GM21381 (cell line): ENCODE data around the gene NKAIN4.

ENCODE experiments used
- ATAC-seq: cut with Tn5 transposase; IDR thresholded peaks from one replicate; pipeline ENCODE4 v1.9.1; 2021; ENCODE audit warnings: mild to moderate bottlenecking, moderate library complexity; ENCODE audit not compliant: unreplicated experiment

Gene NKAIN4

DNA sequence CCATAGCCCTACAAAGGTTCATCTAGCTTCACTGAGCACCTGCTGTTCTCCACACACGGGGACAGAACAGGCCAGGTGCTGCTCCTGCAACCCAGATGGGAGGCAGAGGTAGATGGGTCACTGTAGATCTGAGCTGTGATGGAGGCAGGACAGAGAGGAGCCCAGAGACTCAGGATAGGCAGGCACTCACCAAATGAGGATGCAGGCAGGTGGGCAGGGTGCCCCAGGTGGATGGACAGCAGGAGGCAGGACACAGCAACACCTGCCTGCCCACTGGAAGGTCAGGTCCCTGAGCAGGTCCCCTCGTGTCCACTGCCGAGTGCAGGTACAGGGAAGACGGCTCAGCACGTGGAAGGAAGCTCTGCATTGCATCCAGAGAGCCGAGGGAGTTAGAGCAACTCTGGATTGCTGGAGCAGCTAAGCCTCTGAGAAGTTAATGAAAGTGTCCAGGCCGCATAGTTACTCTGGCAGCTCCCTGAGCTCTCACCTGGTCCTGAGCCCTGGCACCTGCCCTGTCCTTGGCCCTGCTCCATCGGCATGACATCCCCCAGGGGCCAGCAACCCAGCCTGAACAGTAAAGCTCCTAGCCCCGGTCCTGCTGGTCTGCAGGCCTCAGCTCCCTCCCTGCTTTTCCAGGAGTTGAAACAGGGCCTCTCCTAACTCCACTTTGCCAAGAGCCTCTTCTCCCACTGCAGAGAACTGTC, 33.4 kb downstream of the NKAIN4 start:
- no peak for ATAC-seq

DNA sequence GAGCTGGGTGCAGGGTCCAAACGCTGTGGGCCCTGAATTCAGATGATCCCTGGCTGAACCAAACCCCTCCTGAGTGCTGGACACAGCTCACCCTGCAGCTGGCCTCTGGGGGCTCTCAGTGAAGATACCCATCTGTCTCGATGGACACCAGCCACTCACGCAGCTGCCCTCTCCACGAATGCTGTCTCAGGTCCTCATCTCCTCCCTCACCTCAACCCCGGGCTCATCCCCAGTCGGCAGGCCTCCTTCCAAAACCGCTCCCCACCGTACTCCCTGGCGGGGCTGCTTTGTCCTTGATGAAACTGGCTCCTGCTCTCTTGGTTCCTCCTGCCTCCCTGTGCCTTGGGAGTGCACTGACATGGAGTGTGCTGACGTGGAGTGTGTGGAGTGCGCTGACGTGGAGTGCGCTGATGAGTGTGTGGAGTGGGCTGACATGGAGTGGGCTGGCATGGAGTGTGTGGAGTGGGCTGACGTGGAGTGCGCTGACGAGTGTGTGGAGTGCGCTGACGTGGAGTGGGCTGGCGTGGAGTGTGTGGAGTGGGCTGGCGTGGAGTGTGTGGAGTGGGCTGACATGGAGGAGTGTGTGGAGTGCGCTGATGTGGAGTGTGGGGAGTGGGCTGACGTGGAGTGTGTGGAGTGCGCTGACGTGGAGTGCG, 34.3 kb downstream of the NKAIN4 start:
- ATAC-seq: no peak

DNA sequence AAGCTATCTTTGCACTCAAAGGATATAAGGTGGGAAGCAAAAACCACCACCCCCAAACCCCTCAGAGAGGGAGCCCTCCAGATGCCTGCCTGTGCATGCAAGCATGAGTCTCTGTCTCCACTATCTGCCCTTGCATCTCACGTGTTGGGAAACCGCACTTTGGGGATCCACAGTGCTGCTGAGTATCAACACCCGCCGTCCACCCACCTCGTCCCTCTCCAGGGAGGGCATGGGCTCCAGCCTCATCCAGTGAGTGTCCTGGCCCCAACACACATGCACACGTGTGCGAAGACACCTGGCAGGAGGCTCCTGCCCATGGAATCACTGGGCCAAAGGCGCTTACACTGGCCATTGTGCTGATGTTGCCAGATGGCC, 34.8 kb downstream of the NKAIN4 start:
- ATAC-seq: no peak

DNA sequence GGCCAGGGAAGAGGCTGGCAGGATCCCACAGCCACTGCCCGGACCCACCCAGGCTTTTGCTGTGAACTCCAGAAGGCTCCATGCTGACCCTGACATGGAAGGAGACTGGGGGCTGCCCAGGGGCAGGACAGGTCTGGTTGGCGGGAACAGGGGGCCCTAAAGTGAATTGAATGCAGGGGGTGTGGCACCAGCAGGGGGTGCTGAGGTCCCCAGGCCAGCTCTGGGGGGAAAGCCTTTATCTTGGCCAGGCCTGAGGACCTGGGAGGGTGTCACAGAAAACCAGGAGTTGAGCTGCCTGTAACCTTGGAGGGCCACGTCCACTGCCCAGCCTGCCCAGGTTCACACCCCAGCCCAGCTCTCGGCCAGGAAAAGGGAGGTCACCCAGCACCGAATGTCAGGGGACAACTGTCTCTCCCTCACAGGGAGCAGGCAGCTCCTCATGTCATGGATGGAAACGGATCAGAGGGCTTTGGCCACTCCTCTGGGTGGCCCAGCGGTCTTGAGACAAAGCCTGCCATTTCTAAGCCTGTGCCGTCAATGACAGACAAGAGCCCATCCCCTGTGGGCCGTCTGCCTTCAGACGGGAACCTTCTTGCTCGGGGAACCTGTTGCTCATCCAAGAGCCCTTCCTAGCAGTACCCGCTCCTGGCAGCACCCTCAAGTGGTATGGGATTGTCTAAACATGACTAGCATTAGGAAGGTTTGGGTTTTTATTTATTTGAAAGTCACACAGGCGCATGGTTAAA, 35.4 kb downstream of the NKAIN4 start:
- no peak for ATAC-seq

DNA sequence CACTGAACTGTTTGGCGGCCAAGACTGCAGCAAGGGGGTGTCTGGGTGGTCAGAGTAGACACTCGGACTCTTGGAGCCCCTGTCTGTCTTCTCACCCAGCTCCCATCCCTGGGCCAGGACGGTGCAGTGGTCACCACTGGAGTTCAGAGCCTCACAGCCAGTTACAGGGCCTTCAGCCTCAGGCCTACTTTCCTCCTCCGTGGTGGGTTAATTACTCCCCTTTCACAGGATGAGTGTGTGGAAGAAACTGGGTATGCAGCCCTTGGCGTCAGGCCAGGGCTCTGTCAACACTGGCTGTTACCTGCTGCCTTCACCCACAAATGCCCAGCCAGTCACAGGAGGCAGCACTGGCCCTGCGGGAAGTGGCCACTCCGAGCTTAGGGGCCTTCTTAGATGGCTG, 36.6 kb downstream of the NKAIN4 start:
- no peak for ATAC-seq

DNA sequence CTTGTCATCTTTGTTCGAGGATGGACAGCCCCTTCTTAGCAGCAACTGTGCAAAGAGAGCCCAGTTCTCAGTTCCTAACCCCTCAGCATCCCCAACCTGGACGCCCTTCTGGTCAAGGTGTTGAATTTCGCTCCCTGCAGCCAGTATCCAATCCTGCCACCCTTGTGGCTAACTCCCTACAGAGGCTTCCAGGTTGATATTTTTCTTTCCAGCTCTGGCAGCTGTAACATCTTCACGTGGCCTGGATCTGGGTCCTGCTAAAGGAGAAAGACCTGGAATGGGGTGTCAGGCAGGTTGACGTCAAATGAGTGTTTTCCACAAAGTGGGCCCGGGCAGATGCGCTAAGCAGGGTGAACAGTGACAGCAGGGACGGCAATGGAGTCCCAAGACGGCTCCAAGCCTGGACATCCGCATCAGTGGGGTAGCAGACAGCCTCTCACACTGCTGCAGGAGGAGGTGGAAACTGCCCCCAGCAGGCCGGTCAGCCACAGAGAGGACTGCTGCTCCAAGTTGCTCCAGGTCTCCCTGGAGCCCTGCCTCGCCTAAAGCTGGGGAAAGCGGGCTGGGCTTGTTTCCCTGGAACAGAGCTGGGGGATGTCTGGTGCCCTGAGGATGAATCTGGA, 37.3 kb downstream of the NKAIN4 start:
- ATAC-seq: no peak

DNA sequence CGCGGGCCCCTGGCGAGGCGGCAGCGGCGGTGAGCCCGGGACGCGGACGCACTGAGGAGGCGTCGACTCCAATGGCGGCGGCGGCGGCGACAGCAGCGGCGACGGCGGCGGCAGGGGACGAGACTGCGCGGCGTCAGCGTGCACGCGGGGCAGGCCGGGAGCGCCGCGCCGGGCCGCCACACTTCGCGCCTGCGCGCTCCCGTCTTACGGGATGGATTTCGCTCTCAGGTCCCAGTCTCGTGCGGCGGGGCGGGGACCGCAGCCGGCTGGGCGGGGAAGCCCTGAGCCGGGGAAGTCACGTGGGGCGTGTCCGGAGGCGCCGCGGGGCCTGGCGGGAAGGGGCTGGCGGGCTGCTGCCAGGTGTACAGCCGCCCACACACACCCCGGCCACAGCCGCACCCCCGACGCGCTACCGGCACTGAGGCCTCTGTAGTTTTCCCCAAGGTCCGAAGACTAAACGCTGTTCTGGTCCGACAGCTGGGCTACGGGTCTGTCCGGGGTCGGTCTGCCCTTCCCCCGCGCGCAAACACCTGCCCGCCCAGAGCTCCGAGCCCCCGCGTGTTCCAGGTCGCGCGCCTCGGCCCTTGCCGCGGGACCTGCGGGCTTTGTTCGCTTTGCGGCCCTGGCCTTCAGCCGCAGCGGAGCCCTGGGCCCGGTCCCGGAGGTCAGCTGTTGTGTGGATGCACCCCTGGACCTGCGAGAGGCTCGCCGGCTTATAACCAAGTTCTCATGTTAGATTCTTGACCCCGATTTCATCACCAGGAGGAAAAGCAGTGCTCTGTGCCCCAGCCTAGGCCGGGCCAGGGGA, 38.0 kb downstream of the NKAIN4 start, which contains the start of gene YTHDF1:
TSS of gene YTHDF1 (minus strand) at position 91 of the 808 bp plus-strand sequence. CDS start 239 bp downstream, outside the sequence.
- ATAC-seq: peak; percentile 83

DNA sequence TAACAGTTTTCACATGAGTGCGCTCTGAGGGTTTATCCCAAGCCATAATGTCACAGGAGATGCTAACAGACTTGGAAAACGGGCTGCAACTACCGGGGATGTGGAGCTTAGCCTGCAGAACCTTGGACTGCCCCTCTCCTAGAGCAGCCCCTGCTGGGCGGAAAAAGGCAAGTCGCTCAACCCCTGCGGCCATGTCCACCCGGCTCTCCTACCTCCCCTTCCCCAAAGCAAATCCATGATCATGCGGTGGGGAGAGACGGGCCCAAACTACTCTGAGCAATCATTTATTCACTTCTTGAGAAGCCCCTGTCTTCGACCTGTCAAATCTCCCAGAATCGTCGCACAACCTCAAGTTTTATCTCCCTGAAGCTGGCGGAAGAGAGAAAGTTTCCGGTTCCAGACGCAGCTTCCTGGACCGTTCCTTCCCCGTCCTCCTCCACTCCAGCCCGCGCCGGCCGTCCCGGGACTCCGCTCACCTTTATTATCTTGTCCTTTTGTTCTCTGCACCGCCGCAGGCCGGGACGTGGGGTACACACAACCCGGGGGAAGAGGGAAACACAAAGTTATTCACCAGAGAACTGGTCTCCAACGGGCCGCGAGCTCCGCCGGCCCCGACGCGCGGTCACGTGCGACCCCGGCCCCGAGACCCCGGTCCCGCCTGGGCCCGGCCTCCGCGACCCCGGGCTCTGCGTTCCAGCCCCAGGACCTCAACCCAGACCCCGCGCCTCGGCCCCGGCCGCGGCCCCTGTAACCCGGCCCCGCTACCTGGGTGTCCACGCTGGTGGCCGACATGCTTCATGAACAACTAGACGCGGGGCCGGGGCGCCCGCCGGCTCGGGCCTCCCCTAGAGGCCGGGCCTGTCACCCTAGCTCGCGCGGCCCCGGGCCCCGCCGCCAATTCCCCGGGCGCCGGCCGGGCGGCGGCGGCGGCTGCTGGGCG, 38.9 kb downstream of the NKAIN4 start:
- no peak for ATAC-seq

DNA sequence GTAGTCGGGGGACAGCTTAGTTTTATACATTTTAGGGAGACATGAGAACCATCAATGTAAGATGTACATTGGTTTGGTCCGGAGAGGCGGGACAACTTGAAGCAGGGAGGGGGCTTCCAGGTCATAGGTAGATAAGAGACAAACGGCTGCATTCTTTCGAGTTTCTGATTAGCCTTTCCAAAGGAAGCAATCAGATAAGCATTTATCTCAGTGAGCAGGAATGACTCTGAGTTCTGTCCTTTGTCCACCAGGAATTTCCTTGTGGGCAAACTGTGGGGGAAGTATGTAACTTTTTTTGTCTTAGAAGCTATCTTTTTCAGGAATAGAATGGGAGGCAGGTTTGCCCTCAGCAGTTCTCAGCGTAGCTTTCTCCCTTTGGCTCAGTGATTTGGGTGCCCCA, 39.7 kb downstream of the NKAIN4 start:
- ATAC-seq: no peak

DNA sequence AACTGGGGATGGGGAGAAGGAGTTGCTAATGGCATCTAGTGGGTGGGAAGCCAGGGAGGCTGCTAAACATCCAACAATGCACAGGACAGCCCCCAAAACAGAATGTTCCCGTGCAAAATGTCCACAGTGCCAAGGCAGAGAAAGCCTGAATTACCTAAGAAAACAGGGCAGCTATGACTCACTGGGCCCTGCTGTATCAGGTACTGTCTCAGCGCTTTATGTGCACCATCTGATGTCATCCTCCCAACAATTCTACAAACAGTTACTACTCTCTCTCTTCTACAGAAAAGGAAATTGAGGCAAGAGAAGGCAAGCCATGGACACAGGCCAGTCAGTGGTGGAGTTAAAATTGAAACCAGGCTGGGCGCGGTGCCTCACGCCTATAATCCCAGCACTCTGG, 41.5 kb downstream of the NKAIN4 start:
- ATAC-seq: no peak

DNA sequence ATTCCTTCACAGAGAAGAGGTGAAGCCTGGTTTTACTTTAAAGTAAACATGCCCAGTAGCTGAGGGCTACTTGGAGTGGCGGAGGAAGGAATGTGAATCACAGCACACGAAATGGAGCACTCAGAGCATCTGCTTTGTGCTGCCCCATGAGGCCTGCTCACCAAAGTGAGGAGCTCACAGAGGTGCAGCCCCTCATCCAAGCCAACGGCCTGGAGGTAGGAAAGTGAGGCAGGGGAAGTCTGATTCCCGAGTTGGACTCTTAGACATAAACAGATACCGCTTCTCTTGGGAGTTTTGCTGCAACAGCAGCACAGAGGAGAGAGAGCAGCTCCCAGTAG, 41.9 kb downstream of the NKAIN4 start:
- ATAC-seq: no peak

DNA sequence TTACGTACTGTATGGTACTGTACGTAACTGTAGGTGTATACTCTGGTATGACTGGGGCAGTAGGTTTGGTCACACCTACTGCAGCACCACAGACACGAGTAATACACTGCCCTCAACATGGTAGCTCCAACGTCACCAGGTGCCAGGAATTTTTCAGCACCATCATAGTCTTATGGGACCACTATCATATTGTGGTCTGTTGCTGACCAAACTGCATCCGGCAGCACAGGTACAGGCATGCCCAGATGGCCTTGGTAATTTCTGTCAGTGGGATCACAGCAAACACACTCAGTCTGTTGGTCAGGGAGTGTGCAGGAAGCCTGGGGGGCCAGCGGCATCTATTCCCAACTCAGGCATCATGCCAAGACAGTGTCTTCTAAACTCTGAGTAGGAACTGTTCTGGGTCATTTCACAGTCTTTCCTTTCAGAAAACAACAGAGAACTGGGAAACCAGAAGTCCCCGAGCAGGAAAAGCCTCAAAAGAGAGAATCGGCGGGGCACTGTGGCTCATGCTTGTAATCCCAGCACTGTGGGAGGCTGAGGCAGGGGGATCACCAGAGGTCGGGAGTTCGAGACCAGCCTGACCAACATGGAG, 44.2 kb downstream of the NKAIN4 start:
- ATAC-seq: no peak

DNA sequence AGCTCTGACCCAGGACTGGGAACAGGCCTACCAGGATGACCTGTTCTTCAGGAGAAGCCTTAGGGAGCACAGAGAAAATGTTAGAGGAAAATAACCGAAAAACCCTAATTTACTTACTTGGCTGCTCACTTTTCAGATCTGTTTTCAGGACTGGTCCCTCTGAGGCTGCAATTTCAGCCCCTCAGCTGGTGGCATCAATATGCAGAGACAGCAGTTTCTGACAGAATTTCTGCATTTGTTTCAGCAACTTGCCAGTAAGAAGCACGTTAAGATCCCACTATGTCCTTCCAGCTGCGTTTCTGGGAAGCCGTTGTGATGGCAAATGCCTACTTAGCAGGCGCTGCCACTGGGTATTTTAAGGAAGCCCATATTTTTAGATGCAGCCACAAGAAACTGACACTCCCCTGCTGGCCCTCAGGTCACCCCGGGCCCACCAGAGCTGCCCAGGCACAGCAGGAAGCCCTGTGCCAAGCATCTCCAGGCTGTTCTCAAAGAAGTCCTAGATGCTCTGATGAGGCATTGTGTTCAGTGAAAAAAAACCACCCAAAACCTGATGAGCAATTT, 45.8 kb downstream of the NKAIN4 start:
- ATAC-seq: no peak

DNA sequence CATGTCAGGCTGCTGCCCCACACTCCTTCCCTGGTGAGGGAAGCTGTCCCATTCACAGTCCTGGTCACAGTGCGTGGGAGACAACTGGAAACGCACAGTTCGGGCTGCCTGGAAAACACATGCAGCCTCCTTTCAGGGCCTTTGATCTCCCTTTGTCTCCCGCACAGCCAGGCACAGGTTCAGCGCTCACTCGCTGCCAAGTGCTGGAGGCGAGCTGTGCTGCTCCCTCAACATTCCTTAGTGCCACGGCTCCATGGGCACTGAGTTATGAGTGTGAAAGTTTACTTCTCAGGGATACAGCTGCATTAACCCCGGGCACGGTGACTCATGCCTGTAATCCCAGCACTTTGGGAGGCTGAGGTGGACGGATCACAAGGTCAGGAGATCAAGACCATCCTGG, 47.4 kb downstream of the NKAIN4 start:
- ATAC-seq: no peak

DNA sequence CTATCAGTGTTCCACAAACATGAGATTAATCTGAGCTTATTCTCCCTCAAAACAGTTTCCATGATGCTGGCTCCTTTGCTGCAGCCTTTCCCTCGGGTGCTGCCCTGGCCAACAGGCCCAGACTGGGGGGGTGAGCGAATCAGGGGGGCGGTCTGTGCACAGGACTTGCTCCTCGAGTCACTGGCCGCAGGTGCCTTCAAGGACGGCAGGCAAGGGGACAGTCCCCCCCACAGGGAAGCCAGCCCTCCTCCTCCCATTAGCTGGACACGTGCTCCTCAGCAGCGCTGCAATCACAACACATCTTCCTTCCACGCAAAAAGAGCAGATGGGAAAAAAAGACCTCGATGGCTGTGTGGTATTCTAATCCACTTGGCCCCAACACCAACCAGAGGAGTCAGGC, 48.4 kb downstream of the NKAIN4 start:
- ATAC-seq: no peak

DNA sequence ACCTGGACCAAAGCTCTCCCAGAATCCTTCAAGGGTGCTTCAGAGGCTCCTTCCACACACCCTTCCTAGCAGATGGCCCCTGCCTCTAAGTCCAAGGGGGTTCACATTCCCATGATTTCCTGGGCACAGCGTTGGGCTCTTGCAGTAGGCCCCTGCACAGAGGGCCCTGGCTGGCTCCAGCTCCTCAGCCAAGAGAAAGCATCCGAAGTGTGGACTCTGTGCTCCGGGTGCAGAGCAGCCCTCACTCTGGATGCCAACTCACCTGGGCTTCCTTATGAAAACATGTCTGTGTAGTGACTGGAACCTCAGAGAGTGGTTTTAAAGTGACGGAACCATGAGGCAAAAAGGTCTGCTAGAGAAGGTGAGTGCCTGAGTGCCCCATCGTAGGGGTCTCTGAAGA, 49.9 kb downstream of the NKAIN4 start:
- ATAC-seq: no peak

DNA sequence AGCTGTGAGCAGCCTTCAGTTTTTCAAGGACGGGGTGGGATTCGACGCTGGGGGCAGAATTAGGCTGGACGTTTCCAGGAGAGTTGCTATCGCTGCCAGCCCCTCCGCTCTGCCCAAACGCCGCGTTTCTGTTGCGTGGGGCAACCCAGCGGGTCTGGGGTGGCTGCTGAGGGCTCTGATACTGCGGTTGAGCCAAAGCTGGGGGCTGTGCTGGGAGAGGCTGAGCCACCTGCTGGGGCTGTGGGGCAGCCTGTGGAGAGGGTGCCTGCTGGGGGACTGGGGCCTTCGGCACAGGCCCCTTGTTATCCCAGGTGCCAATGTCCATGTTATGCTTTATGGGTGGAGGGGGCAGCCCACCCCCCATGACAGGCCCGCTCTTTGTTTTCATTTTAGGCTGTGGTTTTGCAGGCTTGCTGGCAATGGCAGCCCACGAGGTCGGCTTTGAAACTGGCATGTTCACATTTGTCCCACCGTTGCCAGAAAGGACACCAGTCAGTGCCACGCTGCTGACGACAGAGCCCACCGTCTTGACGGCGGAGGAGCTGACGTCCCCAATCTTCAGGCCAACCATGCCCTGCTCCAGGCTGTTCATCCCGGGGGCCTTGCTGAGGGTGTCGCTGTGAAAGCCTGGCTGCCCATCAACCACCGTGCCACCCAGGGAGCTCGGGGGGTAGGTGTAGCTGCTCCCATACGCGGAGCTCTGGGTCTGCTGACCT, 51.3 kb downstream of the NKAIN4 start:
- no peak for ATAC-seq

DNA sequence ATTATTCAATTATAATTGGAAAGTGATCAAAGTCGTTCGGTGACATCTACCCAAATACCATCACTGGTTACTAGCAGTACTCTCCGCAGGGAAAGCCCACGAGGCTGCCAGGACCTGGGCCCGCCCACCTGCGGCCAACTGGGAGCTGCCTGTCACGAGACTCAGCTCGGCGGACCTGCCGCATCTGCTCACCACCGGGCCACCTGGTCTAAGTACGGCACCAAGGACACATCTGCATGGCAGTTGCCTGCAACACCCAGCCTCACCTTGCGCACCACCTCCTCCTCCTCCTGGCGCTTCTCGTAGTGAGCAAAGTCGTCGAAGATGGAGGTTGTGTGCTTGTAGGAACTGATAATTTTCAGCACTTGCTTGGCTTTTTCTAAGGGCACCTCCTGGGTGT, 52.2 kb downstream of the NKAIN4 start:
- no peak for ATAC-seq
